Type B pancreatic cell (in vitro differentiated cells): Measurements from ENCODE around the gene UNC13B. TPM values are rescaled to one million over a fixed set of nuclear protein-coding genes. Genes with fewer than 3 reads are reported as not detected.

Experiments
- DNase-seq: peaks from one replicate; pipeline ENCODE4 v3.0.0; 2021; ENCODE audit warnings: mixed read lengths; ENCODE audit not compliant: unreplicated experiment; ENCODE audit errors: extremely low spot score
- H3K27ac Mint-ChIP-seq: 2 replicates; pipeline ENCODE4 v1.8.0; 2021; ENCODE audit warnings: mild to moderate bottlenecking, mixed read lengths
- H3K27me3 Mint-ChIP-seq: 2 replicates; pipeline ENCODE4 v1.8.0; 2021; ENCODE audit warnings: mixed read lengths
- H3K36me3 Mint-ChIP-seq: 2 replicates; pipeline ENCODE4 v1.8.0; 2021; ENCODE audit warnings: mixed read lengths
- H3K4me1 Mint-ChIP-seq: one replicate; pipeline ENCODE4 v1.8.0; 2021; ENCODE audit warnings: mixed read lengths; ENCODE audit not compliant: unreplicated experiment
- H3K4me3 Mint-ChIP-seq: 2 replicates; pipeline ENCODE4 v1.8.0; 2021; ENCODE audit warnings: mild to moderate bottlenecking, mixed read lengths
- H3K9me3 Mint-ChIP-seq: 2 replicates; pipeline ENCODE4 v1.8.0; 2021; ENCODE audit warnings: mixed read lengths
- CTCF ChIP-seq: fragments of 200-600 bp; sonication (generic); conservative IDR thresholded peaks from 2 replicates; pipeline ENCODE4 v1.5.0; 2021; ENCODE audit warnings: antibody characterized with exemption, mild to moderate bottlenecking
- total RNA-seq: library from RNA; stranded (reverse); gene quantifications from 2 replicates; pipeline ENCODE4 v1.2.1, GENCODE V29; 2021; ENCODE audit warnings: low replicate concordance

Gene UNC13B
- total RNA-seq, 1 donor from 2014 or later, result 48.9 TPM

- H3K27me3 Mint-ChIP-seq, result no peaks in the 10 kb centered on the region
- H3K4me1 Mint-ChIP-seq, result peaks cover 22% of the 10 kb centered on the region
- no peak overlapping the region for H3K4me3 Mint-ChIP-seq
- H3K36me3 Mint-ChIP-seq, result peaks cover 5% of the 10 kb centered on the region
- TF ChIP-seq CTCF, result no peak
- DNase-seq, result no peak
- peak overlapping the region; percentile 72 for H3K27ac Mint-ChIP-seq
- no peaks in the 10 kb centered on the region for H3K9me3 Mint-ChIP-seq
Observed at GRCh38 chr9:35341021-35341420, 179.2 kb downstream of the UNC13B start.

- H3K4me3 Mint-ChIP-seq, result no peak overlapping the region
- no peak for DNase-seq
- TF ChIP-seq CTCF, result no peak
- no peaks in the 10 kb centered on the region for H3K27me3 Mint-ChIP-seq
- H3K27ac Mint-ChIP-seq, result peak overlapping the region; percentile 72
- H3K36me3 Mint-ChIP-seq, result peaks cover 4% of the 10 kb centered on the region
- peaks cover 23% of the 10 kb centered on the region for H3K4me1 Mint-ChIP-seq
- H3K9me3 Mint-ChIP-seq, result no peaks in the 10 kb centered on the region
Observed at GRCh38 chr9:35341585-35341984, 179.8 kb downstream of the UNC13B start.

- no peak for TF ChIP-seq CTCF
- no peak for DNase-seq
- no peaks in the 10 kb centered on the region for H3K9me3 Mint-ChIP-seq
- no peak overlapping the region for H3K27ac Mint-ChIP-seq
- H3K4me3 Mint-ChIP-seq, result no peak overlapping the region
- H3K27me3 Mint-ChIP-seq, result no peaks in the 10 kb centered on the region
- peaks cover 23% of the 10 kb centered on the region for H3K4me1 Mint-ChIP-seq
- H3K36me3 Mint-ChIP-seq, result peaks cover 4% of the 10 kb centered on the region
Observed at GRCh38 chr9:35342221-35342958, 180.6 kb downstream of the UNC13B start.

- H3K27ac Mint-ChIP-seq, result no peak overlapping the region
- H3K4me3 Mint-ChIP-seq, result no peak overlapping the region
- no peak for DNase-seq
- H3K9me3 Mint-ChIP-seq, result no peaks in the 10 kb centered on the region
- peaks cover 19% of the 10 kb centered on the region for H3K4me1 Mint-ChIP-seq
- no peak for TF ChIP-seq CTCF
- no peaks in the 10 kb centered on the region for H3K27me3 Mint-ChIP-seq
- H3K36me3 Mint-ChIP-seq, result peaks cover 6% of the 10 kb centered on the region
Observed at GRCh38 chr9:35348109-35348508, 186.3 kb downstream of the UNC13B start.

- H3K9me3 Mint-ChIP-seq, result no peaks in the 10 kb centered on the region
- DNase-seq, result no peak
- no peak overlapping the region for H3K4me3 Mint-ChIP-seq
- H3K27me3 Mint-ChIP-seq, result no peaks in the 10 kb centered on the region
- no peak overlapping the region for H3K27ac Mint-ChIP-seq
- H3K36me3 Mint-ChIP-seq, result peaks cover 6% of the 10 kb centered on the region
- TF ChIP-seq CTCF, result no peak
- H3K4me1 Mint-ChIP-seq, result peaks cover 19% of the 10 kb centered on the region
Observed at GRCh38 chr9:35349287-35349990, 187.6 kb downstream of the UNC13B start.
